Prostate gland (tissue), 2 donors: ENCODE data around the gene PLCB1. TPM values are rescaled to one million over a fixed set of nuclear protein-coding genes. Genes with fewer than 3 reads are reported as not detected.

Source experiments
- DNase-seq: peaks from one replicate; pipeline ENCODE4 v3.0.0-alpha.2; 2019; ENCODE audit warnings: low spot score
- H3K27ac ChIP-seq, 2 donors: fragments of 200-600 bp; sonication (generic); 2 replicates each; pipeline ENCODE4 v1.5.1; 2017 to 2019
- H3K27me3 ChIP-seq: fragments of 200-600 bp; sonication (generic); replicated peaks from 2 replicates; pipeline ENCODE4 v1.5.1; 2019; ENCODE audit not compliant: insufficient read depth
- H3K36me3 ChIP-seq, 2 donors: fragments of 200-600 bp; sonication (generic); 1 replicate in 1 of 2; 2 replicates in 1 of 2; pipeline versions ENCODE4 v1.5.1 to v1.8.1; 2017 to 2019
- H3K4me1 ChIP-seq: fragments of 200-600 bp; sonication (generic); replicated peaks from 2 replicates; pipeline ENCODE4 v1.5.1; 2019
- H3K4me3 ChIP-seq, 2 donors: fragments of 200-600 bp; sonication (generic); 2 replicates each; pipeline ENCODE4 v1.5.1; 2017 to 2019
- H3K9me3 ChIP-seq: fragments of 200-600 bp; sonication (generic); 2 replicates; pipeline ENCODE4 v1.5.1; 2017
- CTCF ChIP-seq, 4 experiments: fragments of 200-600 bp in 2 of 4; fragments of 450-650 bp in 2 of 4; sonication (generic) in 2 of 4; IDR thresholded peaks; 1 replicate in 3 of 4; 2 replicates in 1 of 4; pipeline ENCODE4 v1.5.1; 2016 to 2019; ENCODE audit warnings: antibody characterized with exemption in 4 of 4, mild to moderate bottlenecking in 2 of 4, moderate library complexity in 2 of 4
- POLR2A ChIP-seq: fragments of 450-650 bp; IDR thresholded peaks from one replicate; pipeline ENCODE4 v1.6.1; 2016; ENCODE audit warnings: antibody characterized with exemption, mild to moderate bottlenecking
- POLR2AphosphoS5 ChIP-seq: sonication (generic); formaldehyde crosslinking; IDR thresholded peaks from one replicate; pipeline ENCODE4 v1.6.1; 2017; ENCODE audit warnings: antibody characterized with exemption
- WGBS: methylation state at CpG from one replicate; pipeline ENCODE4 v1.1.5; 2018; 5-methylcytosine and 5-hydroxymethylcytosine counted together
- intact Hi-C: fragments of 100-400 bp; cut with DNase I; formaldehyde crosslinking; loops from one replicate; pipeline ENCODE4 v1.14.2; 2022
- total RNA-seq, 2 donors: library from RNA; depleted of rRNA; stranded (reverse); fragments of >200 nt; gene quantifications; one replicate each; pipeline ENCODE4 v1.1.0, GENCODE V29; 2016

Gene PLCB1
- total RNA-seq, 2 donors from 2014 or later = 24.3 to 26.3 TPM

GRCh38 chr20:8498571-8498970 lies 366.5 kb downstream of the PLCB1 start:
- Histone ChIP-seq H3K9me3 (no peaks in the 10 kb centered on the region), H3K4me3 (no peak overlapping the region), H3K27me3 (no peaks in the 10 kb centered on the region), H3K27ac (no peak overlapping the region), H3K36me3 (no peaks in the 10 kb centered on the region), H3K4me1 (no peaks in the 10 kb centered on the region)
- 95% methylated on average over 8 of the region's 8 CpGs for WGBS
- intact Hi-C loops = no loop called here
- TF ChIP-seq POLR2AphosphoS5 (no peak), POLR2A (no peak), CTCF (IDR thresholded peaks at IDR 0.05) (no peak)
- no peak for DNase-seq

- Histone ChIP-seq H3K9me3 (no peaks in the 10 kb centered on the region), H3K4me1 (no peaks in the 10 kb centered on the region), H3K36me3 (no peaks in the 10 kb centered on the region), H3K27ac (no peak overlapping the region), H3K27me3 (no peaks in the 10 kb centered on the region), H3K4me3 (no peak overlapping the region)
- intact Hi-C loops = no loop called here
- DNase-seq = no peak
- TF ChIP-seq POLR2AphosphoS5 = no peak
- TF ChIP-seq POLR2A = no peak
- no peak for TF ChIP-seq CTCF (IDR thresholded peaks at IDR 0.05)
- WGBS = 79% methylated on average over 5 of the region's 5 CpGs
These were observed 372.0 kb downstream of the PLCB1 start for GRCh38 chr20:8504030-8504429.

DNA sequence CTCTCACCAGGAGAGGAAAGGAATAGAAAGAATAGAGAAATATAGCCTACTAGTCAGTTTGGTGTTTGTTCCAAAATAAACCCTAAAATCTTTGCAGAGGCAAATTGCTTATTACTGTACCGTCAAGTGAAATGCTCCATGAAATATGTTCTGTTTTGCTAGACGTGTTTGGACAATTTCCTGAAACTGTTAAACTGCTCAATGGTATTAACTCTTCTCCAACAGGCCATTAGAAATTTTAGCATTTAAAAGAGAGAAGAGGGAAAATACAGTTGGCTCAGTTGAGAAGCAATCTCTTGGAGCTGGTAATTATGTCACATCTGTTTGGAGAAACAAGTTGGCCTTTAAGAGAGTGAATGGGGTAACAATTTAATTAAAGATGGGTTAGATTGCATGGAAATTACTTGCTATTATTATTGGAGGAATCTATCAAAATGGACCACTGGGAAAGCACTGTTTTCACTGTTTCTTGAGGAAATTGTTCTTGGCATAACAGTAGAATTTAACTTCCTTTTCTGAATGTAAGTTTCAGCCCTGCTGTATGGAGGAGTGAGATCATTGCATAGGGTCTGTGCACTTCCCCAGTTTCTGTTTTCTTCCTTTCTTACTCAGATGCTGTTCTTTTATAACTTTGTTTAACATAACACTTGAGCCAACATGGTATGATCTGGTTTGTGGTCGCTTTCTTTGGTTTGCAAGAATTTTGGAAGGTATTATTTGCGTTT lies 373.6 kb downstream of the PLCB1 start:
- WGBS = 52% methylated on average over 4 of the region's 4 CpGs
- H3K9me3 ChIP-seq = no peaks in the 10 kb centered on the region
- H3K4me1 ChIP-seq = no peaks in the 10 kb centered on the region
- DNase-seq = no peak
- intact Hi-C loops = no loop called here
- no peaks in the 10 kb centered on the region for H3K27me3 ChIP-seq
- H3K27ac ChIP-seq = no peak overlapping the region
- no peaks in the 10 kb centered on the region for H3K36me3 ChIP-seq
- H3K4me3 ChIP-seq = no peak overlapping the region
- TF ChIP-seq POLR2A (no peak), CTCF (IDR thresholded peaks at IDR 0.05) (no peak), POLR2AphosphoS5 (no peak)

DNA sequence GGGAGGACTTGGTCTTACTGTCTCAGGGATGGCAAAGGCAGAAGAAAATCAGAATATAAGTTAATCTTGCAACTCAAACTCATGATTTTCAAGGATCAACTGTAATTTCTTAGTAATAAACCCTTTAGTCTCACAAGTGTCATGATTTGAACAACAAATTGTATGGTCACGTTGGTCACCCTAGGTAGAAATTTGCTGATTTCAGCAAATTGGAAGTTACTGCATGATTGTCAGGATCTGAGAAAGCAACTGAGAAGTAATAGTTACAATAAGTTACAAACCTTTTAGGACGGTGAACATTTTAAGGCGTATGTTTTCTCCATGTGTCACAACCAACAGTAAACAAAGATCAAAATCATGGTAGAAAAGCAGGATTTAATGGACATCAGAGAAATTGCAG lies 375.2 kb downstream of the PLCB1 start:
- H3K4me1 ChIP-seq = no peaks in the 10 kb centered on the region
- H3K9me3 ChIP-seq = no peaks in the 10 kb centered on the region
- H3K4me3 ChIP-seq = no peak overlapping the region
- H3K27me3 ChIP-seq = no peaks in the 10 kb centered on the region
- no peak for TF ChIP-seq CTCF (IDR thresholded peaks at IDR 0.05)
- no peak for TF ChIP-seq POLR2AphosphoS5
- TF ChIP-seq POLR2A = no peak
- H3K27ac ChIP-seq = no peak overlapping the region
- no peak for DNase-seq
- no peaks in the 10 kb centered on the region for H3K36me3 ChIP-seq
- WGBS = 83% methylated on average over 3 of the region's 3 CpGs
- intact Hi-C loops = no loop called here

DNA sequence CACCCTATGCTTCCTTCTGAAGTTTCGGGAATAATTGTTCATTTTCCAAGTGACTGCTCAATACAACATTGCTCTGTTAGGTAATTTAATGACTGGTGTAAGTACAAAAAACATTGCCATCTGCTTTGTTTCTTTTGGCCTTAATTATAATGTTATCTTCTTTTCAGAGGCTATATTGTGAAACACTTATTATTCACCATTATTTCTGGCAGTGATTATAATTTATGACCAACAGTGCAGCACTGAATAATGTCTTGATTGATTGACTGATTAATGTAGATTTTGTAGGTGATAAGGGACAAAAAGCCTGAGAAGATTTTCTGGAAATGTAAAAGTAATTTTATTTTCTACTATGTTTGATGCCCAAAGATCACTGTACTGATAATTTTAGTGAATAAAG lies 377.7 kb downstream of the PLCB1 start:
- 79% methylated on average over 1 of the region's 1 CpG for WGBS
- TF ChIP-seq POLR2AphosphoS5 (no peak), POLR2A (no peak), CTCF (IDR thresholded peaks at IDR 0.05) (no peak)
- H3K36me3 ChIP-seq = no peaks in the 10 kb centered on the region
- no peak overlapping the region for H3K27ac ChIP-seq
- H3K4me1 ChIP-seq = no peaks in the 10 kb centered on the region
- intact Hi-C loops = loop anchor here (10.0 kb wide), 1 partner anchor 65 kb away; no protein-coding TSS in a partner anchor
- no peaks in the 10 kb centered on the region for H3K27me3 ChIP-seq
- no peak overlapping the region for H3K4me3 ChIP-seq
- DNase-seq = no peak
- H3K9me3 ChIP-seq = no peaks in the 10 kb centered on the region
